Mucosa of descending colon (tissue), 3 donors: ENCODE results near the gene PRKCE. TPM values are rescaled to one million over a fixed set of nuclear protein-coding genes. Genes with fewer than 3 reads are reported as not detected.

ENCODE experiments used
- ATAC-seq: fragments of 200-7000 bp; cut with Tn5 transposase; one replicate; pipeline ENCODE4 v1.9.1; 2020; ENCODE audit warnings: mild to moderate bottlenecking, moderate library complexity
- DNase-seq, 3 donors: peaks; one replicate each; pipeline ENCODE4 v3.0.0-alpha.2; 2020
- H3K36me3 ChIP-seq: fragments of 200-600 bp; one replicate; pipeline ENCODE4 v1.8.0; 2021; ENCODE audit warnings: low read depth, mild to moderate bottlenecking
- H3K4me1 ChIP-seq: fragments of 200-600 bp; one replicate; pipeline ENCODE4 v1.8.0; 2021; ENCODE audit warnings: low read depth, mild to moderate bottlenecking
- H3K4me3 ChIP-seq: fragments of 200-600 bp; one replicate; pipeline ENCODE4 v1.8.0; 2021; ENCODE audit warnings: mild to moderate bottlenecking
- H3K9me3 ChIP-seq: fragments of 200-600 bp; one replicate; pipeline ENCODE4 v1.8.0; 2021; ENCODE audit warnings: mild to moderate bottlenecking
- CTCF ChIP-seq: fragments of 200-600 bp; IDR thresholded peaks from one replicate; pipeline ENCODE4 v1.8.0; 2022; ENCODE audit warnings: antibody characterized with exemption, mild to moderate bottlenecking
- intact Hi-C, 2 donors: fragments of 100-400 bp; cut with DNase I in 1 of 2; cut with micrococcal nuclease in 1 of 2; formaldehyde crosslinking; loops; one replicate each; pipeline versions ENCODE4 v1.11.0 to v1.11.1; 2022; cut with DNase I, micrococcal nuclease
- total RNA-seq, 3 donors: library from RNA; stranded (reverse); fragmentation: NEBNext Ultra II Directional in 2 of 3; extraction: Animal tissue kit (Norgen Biotek cat#: 25700) in 2 of 3; gene quantifications; one replicate each; pipeline versions ENCODE4 v1.2.1 to v1.2.4, GENCODE V29; 2021 to 2023
- donor health status: DM: no; HTN: no; CAD: no; lungs with moderate emphysema.
- donor health status: DM: no; HTN: no; CAD: no.
- donor health status: DM: no; HTN: yes; CAD: no.

PRKCE gene
- total RNA-seq, 3 donors from 2014 or later: 24.5 to 52.0 (median 32.7) TPM

GRCh38 chr2:45788401-45788800, 136.9 kb downstream of the PRKCE start:
- no peak for DNase-seq
- Histone ChIP-seq H3K9me3 (no peaks in the 10 kb centered on the region), H3K4me3 (no peak overlapping the region), H3K36me3 (no peaks in the 10 kb centered on the region), H3K4me1 (no peaks in the 10 kb centered on the region)
- TF ChIP-seq CTCF: no peak
- intact Hi-C loops: no loop called here
- no peak for ATAC-seq

- no peaks in the 10 kb centered on the region for H3K4me1 ChIP-seq
- no peak overlapping the region for H3K4me3 ChIP-seq
- no peak for TF ChIP-seq CTCF
- intact Hi-C loops: no loop called here
- no peak for DNase-seq
- ATAC-seq: no peak
- H3K9me3 ChIP-seq: no peaks in the 10 kb centered on the region
- no peaks in the 10 kb centered on the region for H3K36me3 ChIP-seq
Observed at GRCh38 chr2:45789317-45789716, 137.8 kb downstream of the PRKCE start.

GRCh38 chr2:45789961-45790723, 138.7 kb downstream of the PRKCE start:
- H3K4me3 ChIP-seq: no peak overlapping the region
- no peak for TF ChIP-seq CTCF
- H3K9me3 ChIP-seq: no peaks in the 10 kb centered on the region
- DNase-seq (no peak), ATAC-seq (no peak)
- H3K36me3 ChIP-seq: no peaks in the 10 kb centered on the region
- intact Hi-C loops: no loop called here
- no peaks in the 10 kb centered on the region for H3K4me1 ChIP-seq

- no peaks in the 10 kb centered on the region for H3K9me3 ChIP-seq
- ATAC-seq: no peak
- H3K36me3 ChIP-seq: no peaks in the 10 kb centered on the region
- intact Hi-C loops: no loop called here
- no peaks in the 10 kb centered on the region for H3K4me1 ChIP-seq
- DNase-seq: no peak
- TF ChIP-seq CTCF: no peak
- H3K4me3 ChIP-seq: no peak overlapping the region
Observed at GRCh38 chr2:45793305-45793962, 142.0 kb downstream of the PRKCE start.

GRCh38 chr2:45794134-45794617, 142.7 kb downstream of the PRKCE start:
- intact Hi-C loops: no loop called here
- H3K36me3 ChIP-seq: no peaks in the 10 kb centered on the region
- no peaks in the 10 kb centered on the region for H3K4me1 ChIP-seq
- no peak for TF ChIP-seq CTCF
- H3K4me3 ChIP-seq: no peak overlapping the region
- no peaks in the 10 kb centered on the region for H3K9me3 ChIP-seq
- no peak for DNase-seq
- ATAC-seq: no peak
